ENCODE measurements around the gene ARHGEF2. TPM values are rescaled to one million over a fixed set of nuclear protein-coding genes. Genes with fewer than 3 reads are reported as not detected.
A peak's percentile ranks its signal among the peaks of the same experiment; 100 is the strongest.

Gene ARHGEF2
- total RNA-seq, 4 donors from 2014 or later = 13.6 to 27.3 (median 26.4) TPM

- Histone ChIP-seq H3K27me3 (no peaks in the 10 kb centered on the region), H3K9me3 (no peaks in the 10 kb centered on the region), H3K4me1 (peaks cover 47 to 51% of the 10 kb centered on the region in 2 donors), H3K27ac (peak overlapping the region; percentile 93 to 95 (median 94)), H3K36me3 (peaks cover 0 to 23% of the 10 kb centered on the region in 2 donors), H3K4me3 (peak overlapping the region; percentile 60 to 96 (median 88))
- DNase-seq (no peak), ATAC-seq (no peak)
- in situ Hi-C loops (cut with MboI; ENCODE audit: low sequenced_read_pairs in 4 of 4) = loop anchor here (5.0 kb wide), 2 partner anchors 52 to 57 kb away; no protein-coding TSS in a partner anchor
- TF ChIP-seq CTCF (IDR thresholded peaks at IDR 0.05 in 4 of 5, conservative IDR thresholded peaks at IDR 0.05 in 1 of 5) (no peak), POLR2A (IDR thresholded peaks at IDR 0.05) (no peak)
- intact Hi-C loops (cut with DNase I; ENCODE audit: low total_unique reads) = loop anchor here (1.0 to 10.0 kb wide), 5 partner anchors 24 to 348 kb away; partner anchors contain the start of genes DAP3, LAMTOR2, RIT1 and SMG5
Observed at GRCh38 chr1:155934936-155935590, 43.3 kb downstream of the ARHGEF2 start.

- in situ Hi-C loops (cut with MboI; ENCODE audit: low sequenced_read_pairs in 4 of 4) = no loop called here
- Histone ChIP-seq H3K4me1 (peaks cover 47 to 51% of the 10 kb centered on the region in 2 donors), H3K36me3 (peaks cover 0 to 30% of the 10 kb centered on the region in 2 donors), H3K9me3 (no peaks in the 10 kb centered on the region), H3K4me3 (peak within 1 kb of the TSS; percentile 85 to 96 (median 90)), H3K27ac (peak within 1 kb of the TSS; percentile 93 to 95 (median 94)), H3K27me3 (no peaks in the 10 kb centered on the region)
- DNase-seq (peak; percentile 95 to 96), ATAC-seq (peak; percentile 99 to 100)
- TF ChIP-seq POLR2A (IDR thresholded peaks at IDR 0.05) (peak; percentile 91 to 96), CTCF (IDR thresholded peaks at IDR 0.05 in 4 of 5, conservative IDR thresholded peaks at IDR 0.05 in 1 of 5) (peak in 3 of 5 experiments; percentile 24 to 36 (median 26))
- intact Hi-C loops (cut with DNase I; ENCODE audit: low total_unique reads) = loop anchor here (1.0 to 10.0 kb wide), 5 partner anchors 23 to 348 kb away; partner anchors contain the start of genes DAP3, LAMTOR2, RIT1 and SMG5
Observed at GRCh38 chr1:155934097-155934935, 44.0 kb downstream of the ARHGEF2 start, which contains the start of gene KHDC4. Gene KHDC4 (minus strand): TSS chr1:155934413. CDS start chr1:155934373, 40 bp downstream.

GRCh38 chr1:155933591-155934096, 44.7 kb downstream of the ARHGEF2 start:
- no peak for TF ChIP-seq CTCF (IDR thresholded peaks at IDR 0.05 in 4 of 5, conservative IDR thresholded peaks at IDR 0.05 in 1 of 5)
- TF ChIP-seq POLR2A (IDR thresholded peaks at IDR 0.05) = no peak
- Histone ChIP-seq H3K4me1 (peaks cover 46% of the 10 kb centered on the region in 2 donors), H3K9me3 (no peaks in the 10 kb centered on the region), H3K27me3 (no peaks in the 10 kb centered on the region), H3K36me3 (peaks cover 0 to 37% of the 10 kb centered on the region in 2 donors), H3K27ac (peak overlapping the region; percentile 93 to 95 (median 94)), H3K4me3 (peak overlapping the region; percentile 85 to 96 (median 90))
- in situ Hi-C loops (cut with MboI; ENCODE audit: low sequenced_read_pairs in 4 of 4) (no loop called here), intact Hi-C loops (cut with DNase I; ENCODE audit: low total_unique reads) (loop anchor here (1.0 to 10.0 kb wide), 5 partner anchors 22 to 349 kb away; partner anchors contain the start of genes DAP3, LAMTOR2, RIT1 and SMG5)
- ATAC-seq (no peak), DNase-seq (no peak)

DNA sequence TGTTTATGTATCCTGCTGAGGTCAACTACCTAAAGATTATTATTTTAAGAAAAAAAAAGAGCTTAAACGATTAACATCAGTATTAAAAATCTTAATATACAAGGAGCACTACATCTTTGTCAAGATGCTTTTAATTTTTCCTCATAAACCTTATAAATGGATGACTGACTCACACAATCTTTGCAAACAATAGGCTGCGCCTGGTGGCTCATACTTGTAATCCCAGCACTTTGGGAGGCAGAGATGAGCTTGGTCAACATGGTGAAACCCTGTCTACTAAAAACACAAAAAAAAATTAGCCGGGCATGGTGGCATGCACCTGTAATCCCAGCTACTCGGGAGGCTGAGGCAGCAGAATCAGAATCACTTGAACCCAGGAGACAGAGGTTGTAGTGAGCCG, 45.9 kb downstream of the ARHGEF2 start:
- TF ChIP-seq CTCF (IDR thresholded peaks at IDR 0.05 in 4 of 5, conservative IDR thresholded peaks at IDR 0.05 in 1 of 5) (no peak), POLR2A (IDR thresholded peaks at IDR 0.05) (no peak)
- H3K4me3 ChIP-seq = peak overlapping the region; percentile 85 to 96 (median 90)
- no peak for ATAC-seq
- intact Hi-C loops (cut with DNase I; ENCODE audit: low total_unique reads) (loop anchor here (10.0 kb wide), 1 partner anchor 248 kb away; the partner anchor contains the start of genes DAP3 and YY1AP1), in situ Hi-C loops (cut with MboI; ENCODE audit: low sequenced_read_pairs in 4 of 4) (no loop called here)
- no peaks in the 10 kb centered on the region for H3K9me3 ChIP-seq
- no peak for DNase-seq
- peak overlapping the region in 2 of 4 donors; percentile 5 to 93 for H3K27ac ChIP-seq
- H3K36me3 ChIP-seq = peaks cover 0 to 48% of the 10 kb centered on the region in 2 donors
- peaks cover 38 to 42% of the 10 kb centered on the region in 2 donors for H3K4me1 ChIP-seq
- no peaks in the 10 kb centered on the region for H3K27me3 ChIP-seq
